NB4 (cell line): ENCODE data around the gene RCAN2.

Experiments used
- CTCF ChIP-seq: IDR thresholded peaks from one replicate; pipeline ENCODE4 v1.5.1; 2012; ENCODE audit warnings: low read depth, low read length
- MAX ChIP-seq: IDR thresholded peaks from 2 replicates; pipeline ENCODE4 v1.6.1; 2011; ENCODE audit warnings: low read depth, low read length
- MYC ChIP-seq: IDR thresholded peaks from 2 replicates; pipeline ENCODE4 v1.6.1; 2011; ENCODE audit warnings: low read depth, low read length
- POLR2A ChIP-seq: IDR thresholded peaks from 2 replicates; pipeline ENCODE4 v1.6.1; 2011; ENCODE audit warnings: mild to moderate bottlenecking; ENCODE audit not compliant: insufficient read length; ENCODE audit errors: extremely low read depth

GRCh38 chr6:46184114-46184513 is 307.1 kb downstream of the RCAN2 start:
- TF ChIP-seq CTCF (no peak), POLR2A (no peak), MAX (no peak), MYC (no peak)
